ENCODE data around the gene DAP. TPM values are rescaled to one million over a fixed set of nuclear protein-coding genes. Genes with fewer than 3 reads are reported as not detected.

The DAP gene
- total and polyA plus RNA-seq, 2 experiments from 2014 or later = 30.0 to 105 TPM

DNA sequence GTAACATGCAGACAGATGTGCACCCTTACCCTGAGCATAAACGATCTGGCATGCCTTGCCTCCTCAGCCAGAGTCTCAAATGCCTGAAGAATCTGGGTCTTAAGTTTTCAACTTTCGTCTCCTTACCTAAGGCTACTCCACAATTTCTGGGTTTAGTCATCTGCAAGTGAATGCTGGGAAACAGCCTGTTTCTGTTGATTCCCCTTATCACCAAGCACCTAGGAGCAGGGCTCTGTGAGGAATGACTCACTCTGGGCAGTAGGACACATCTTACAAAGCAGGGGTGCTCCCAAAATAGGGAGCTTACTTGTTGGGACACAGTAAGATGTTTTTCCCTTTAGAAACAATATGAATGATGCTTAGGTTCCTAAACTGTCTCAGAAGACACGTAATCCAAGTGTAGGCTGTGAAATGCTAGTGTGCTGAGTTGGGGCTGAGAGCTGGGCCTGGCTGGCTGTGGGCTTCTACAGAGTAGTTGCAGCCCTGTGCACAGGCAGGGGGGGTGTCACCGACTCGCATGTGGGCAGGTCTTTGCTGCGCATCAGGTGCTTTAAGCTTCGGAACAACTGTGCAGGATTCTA is 58.0 kb downstream of the DAP start:
- TF ChIP-seq, protein P1, sequence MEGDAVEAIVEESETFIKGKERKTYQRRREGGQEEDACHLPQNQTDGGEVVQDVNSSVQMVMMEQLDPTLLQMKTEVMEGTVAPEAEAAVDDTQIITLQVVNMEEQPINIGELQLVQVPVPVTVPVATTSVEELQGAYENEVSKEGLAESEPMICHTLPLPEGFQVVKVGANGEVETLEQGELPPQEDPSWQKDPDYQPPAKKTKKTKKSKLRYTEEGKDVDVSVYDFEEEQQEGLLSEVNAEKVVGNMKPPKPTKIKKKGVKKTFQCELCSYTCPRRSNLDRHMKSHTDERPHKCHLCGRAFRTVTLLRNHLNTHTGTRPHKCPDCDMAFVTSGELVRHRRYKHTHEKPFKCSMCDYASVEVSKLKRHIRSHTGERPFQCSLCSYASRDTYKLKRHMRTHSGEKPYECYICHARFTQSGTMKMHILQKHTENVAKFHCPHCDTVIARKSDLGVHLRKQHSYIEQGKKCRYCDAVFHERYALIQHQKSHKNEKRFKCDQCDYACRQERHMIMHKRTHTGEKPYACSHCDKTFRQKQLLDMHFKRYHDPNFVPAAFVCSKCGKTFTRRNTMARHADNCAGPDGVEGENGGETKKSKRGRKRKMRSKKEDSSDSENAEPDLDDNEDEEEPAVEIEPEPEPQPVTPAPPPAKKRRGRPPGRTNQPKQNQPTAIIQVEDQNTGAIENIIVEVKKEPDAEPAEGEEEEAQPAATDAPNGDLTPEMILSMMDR (IDR thresholded peaks at IDR 0.05; ENCODE audit: low read depth, low read length) = no peak
- no peaks in the 10 kb centered on the region for H3K36me3 ChIP-seq

DNA sequence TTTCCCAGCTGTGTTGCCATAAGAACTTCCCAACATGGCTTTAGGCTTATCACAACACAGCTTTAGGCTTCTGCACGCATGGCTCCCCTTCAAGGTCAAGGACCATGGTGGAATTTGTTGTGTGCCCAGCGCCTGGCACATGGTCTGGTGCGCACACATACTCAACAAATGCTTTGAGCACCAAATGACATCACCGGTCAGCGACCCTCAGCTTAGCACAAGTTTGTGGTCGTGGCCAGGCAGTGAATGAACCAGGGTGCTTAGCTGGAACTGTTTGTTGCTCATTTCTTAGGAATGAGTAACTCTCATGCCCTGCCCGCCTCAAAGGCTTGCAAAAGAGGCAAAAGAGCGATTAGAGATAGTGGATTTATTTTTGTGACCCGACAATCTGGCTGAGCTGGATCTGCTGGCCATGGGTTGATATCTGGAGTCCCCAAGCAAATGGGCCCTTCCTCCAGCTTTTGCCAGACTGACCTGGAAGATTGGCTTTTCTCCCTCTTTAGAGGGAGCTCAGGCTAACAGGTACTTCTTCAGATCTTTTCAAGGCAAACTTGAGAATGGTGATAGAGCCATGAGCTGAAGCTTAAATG is 58.9 kb downstream of the DAP start:
- H3K4me3 ChIP-seq = no peak overlapping the region
- peak in 1 of 2 donors; percentile 85 for DNase-seq (ENCODE audit: low read depth in 1 of 2, low spot score in 1 of 2)
- H3K4me1 ChIP-seq (ENCODE audit: low read depth) = no peaks in the 10 kb centered on the region
- H3K27ac ChIP-seq = no peak overlapping the region
- TF ChIP-seq, protein P1 (IDR thresholded peaks at IDR 0.05; ENCODE audit: low read depth, low read length) = no peak
- no peaks in the 10 kb centered on the region for H3K36me3 ChIP-seq
- H3K27me3 ChIP-seq = no peaks in the 10 kb centered on the region
- H3K9me3 ChIP-seq (ENCODE audit: low read depth) = no peaks in the 10 kb centered on the region

More for the DNA sequence above, 58.0 kb downstream of the DAP start:
- no peak overlapping the region for H3K27ac ChIP-seq
- H3K4me3 ChIP-seq = no peak overlapping the region
- H3K4me1 ChIP-seq (ENCODE audit: low read depth) = no peaks in the 10 kb centered on the region
- H3K9me3 ChIP-seq (ENCODE audit: low read depth) = no peaks in the 10 kb centered on the region
- DNase-seq (ENCODE audit: low read depth in 1 of 2, low spot score in 1 of 2) = peak in 1 of 2 donors; percentile 35
- H3K27me3 ChIP-seq = no peaks in the 10 kb centered on the region

DNA sequence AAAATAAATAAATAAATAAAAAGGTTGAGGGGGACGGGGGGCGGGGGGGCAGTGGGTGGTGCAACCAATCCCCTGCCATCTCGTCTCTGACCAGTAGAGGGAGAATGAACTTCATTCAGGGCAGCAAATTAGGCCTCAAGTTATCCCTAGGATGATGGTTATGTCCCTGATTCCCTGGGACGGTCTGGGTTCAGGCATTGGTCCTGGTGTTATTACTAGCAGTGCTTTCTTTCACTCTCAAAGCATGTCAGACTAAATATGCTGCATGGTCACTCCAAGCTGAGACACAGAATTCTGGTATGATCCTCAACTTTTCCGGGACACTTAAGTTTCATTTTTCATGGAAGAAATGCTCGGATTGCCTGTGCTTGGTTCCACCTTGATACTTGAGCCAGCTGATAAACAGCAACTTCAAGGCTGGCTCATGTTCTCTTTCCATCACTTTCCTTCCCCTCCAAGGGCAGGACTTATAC is 59.4 kb downstream of the DAP start:
- Histone ChIP-seq H3K27ac (no peak overlapping the region), H3K4me1 (ENCODE audit: low read depth) (no peaks in the 10 kb centered on the region), H3K4me3 (no peak overlapping the region), H3K9me3 (ENCODE audit: low read depth) (no peaks in the 10 kb centered on the region), H3K36me3 (no peaks in the 10 kb centered on the region), H3K27me3 (no peaks in the 10 kb centered on the region)
- TF ChIP-seq, protein P1 (IDR thresholded peaks at IDR 0.05; ENCODE audit: low read depth, low read length) = peak; percentile 53
- DNase-seq (ENCODE audit: low read depth in 1 of 2, low spot score in 1 of 2) = peak; percentile 50 to 63

GRCh38 chr5:10700516-10700915 is 60.5 kb downstream of the DAP start:
- Histone ChIP-seq H3K4me3 (no peak overlapping the region), H3K4me1 (ENCODE audit: low read depth) (no peaks in the 10 kb centered on the region), H3K27ac (no peak overlapping the region), H3K36me3 (no peaks in the 10 kb centered on the region), H3K9me3 (ENCODE audit: low read depth) (no peaks in the 10 kb centered on the region), H3K27me3 (no peaks in the 10 kb centered on the region)
- TF ChIP-seq, protein P1 (IDR thresholded peaks at IDR 0.05; ENCODE audit: low read depth, low read length) = no peak
- no peak for DNase-seq (ENCODE audit: low read depth in 1 of 2, low spot score in 1 of 2)

- no peaks in the 10 kb centered on the region for H3K9me3 ChIP-seq (ENCODE audit: low read depth)
- no peak overlapping the region for H3K27ac ChIP-seq
- no peaks in the 10 kb centered on the region for H3K4me1 ChIP-seq (ENCODE audit: low read depth)
- H3K36me3 ChIP-seq = no peaks in the 10 kb centered on the region
- H3K27me3 ChIP-seq = no peaks in the 10 kb centered on the region
- DNase-seq (ENCODE audit: low read depth in 1 of 2, low spot score in 1 of 2) = no peak
- H3K4me3 ChIP-seq = no peak overlapping the region
- TF ChIP-seq, protein P1 (IDR thresholded peaks at IDR 0.05; ENCODE audit: low read depth, low read length) = no peak
These were observed 61.0 kb downstream of the DAP start for GRCh38 chr5:10699987-10700386.

Measured in cardiac muscle cell (in vitro differentiated cells and primary cell).